Neural progenitor cell (in vitro differentiated cells): ENCODE measurements around the gene GPR84. TPM values are rescaled to one million over a fixed set of nuclear protein-coding genes. Genes with fewer than 3 reads are reported as not detected.

Experiments
- DNase-seq: peaks from one replicate; pipeline ENCODE4 v3.0.0-alpha.2; 2016; ENCODE audit warnings: low spot score
- H2AFZ ChIP-seq: fragments of 200-600 bp; sonication (generic); replicated peaks from 2 replicates; pipeline ENCODE4 v1.6.1; 2016; ENCODE audit warnings: antibody characterized with exemption
- H3F3A ChIP-seq: fragments of 200-600 bp; sonication (generic); 2 replicates; pipeline ENCODE4 v1.6.1; 2016; ENCODE audit warnings: antibody characterized with exemption, low read depth
- H3K27ac ChIP-seq: fragments of 200-600 bp; sonication (generic); 2 replicates; pipeline ENCODE4 v1.5.1; 2016; ENCODE audit warnings: mild to moderate bottlenecking
- H3K27me3 ChIP-seq: fragments of 200-600 bp; sonication (generic); 2 replicates; pipeline ENCODE4 v1.6.1; 2016; ENCODE audit warnings: mild to moderate bottlenecking, moderate library complexity
- H3K36me3 ChIP-seq: fragments of 200-600 bp; sonication (generic); 2 replicates; pipeline ENCODE4 v1.5.1; 2016
- H3K4me1 ChIP-seq: fragments of 200-600 bp; sonication (generic); 2 replicates; pipeline ENCODE4 v1.6.1; 2016; ENCODE audit warnings: mixed run types
- H3K4me2 ChIP-seq: fragments of 200-600 bp; sonication (generic); 2 replicates; pipeline ENCODE4 v1.6.1; 2016
- H3K4me3 ChIP-seq: fragments of 200-600 bp; sonication (generic); 2 replicates; pipeline ENCODE4 v1.5.1; 2016
- H3K79me2 ChIP-seq: fragments of 200-600 bp; sonication (generic); 2 replicates; pipeline ENCODE4 v1.6.1; 2016; ENCODE audit warnings: low read depth
- H3K9ac ChIP-seq: fragments of 200-600 bp; sonication (generic); 2 replicates; pipeline ENCODE4 v1.6.1; 2016
- H3K9me3 ChIP-seq: fragments of 200-600 bp; sonication (generic); 2 replicates; pipeline ENCODE4 v1.5.1; 2016; ENCODE audit warnings: low read depth
- H4K20me1 ChIP-seq: fragments of 200-600 bp; sonication (generic); 2 replicates; pipeline ENCODE4 v1.6.1; 2016; ENCODE audit warnings: low read depth
- H3K27ac Mint-ChIP-seq: 3 replicates; pipeline ENCODE4 v1.8.0; 2021; ENCODE audit warnings: mixed read lengths
- H3K27me3 Mint-ChIP-seq: 2 replicates; pipeline ENCODE4 v1.8.0; 2022; ENCODE audit warnings: low read depth, mild to moderate bottlenecking, inconsistent platforms, moderate library complexity, mixed read lengths; ENCODE audit not compliant: insufficient read depth
- H3K36me3 Mint-ChIP-seq: 3 replicates; pipeline ENCODE4 v1.8.0; 2021; ENCODE audit warnings: mixed read lengths
- H3K4me1 Mint-ChIP-seq: 3 replicates; pipeline ENCODE4 v1.8.0; 2021; ENCODE audit warnings: mixed read lengths
- H3K4me3 Mint-ChIP-seq: 3 replicates; pipeline ENCODE4 v1.8.0; 2021; ENCODE audit warnings: mild to moderate bottlenecking, moderate library complexity, mixed read lengths
- H3K9me3 Mint-ChIP-seq: 3 replicates; pipeline ENCODE4 v1.8.0; 2020; ENCODE audit warnings: mixed read lengths
- CTCF ChIP-seq: fragments of 200-600 bp; sonication (generic); IDR thresholded peaks from 2 replicates; pipeline ENCODE4 v1.5.1; 2017; ENCODE audit warnings: antibody characterized with exemption, mild to moderate bottlenecking
- EZH2 ChIP-seq: fragments of 200-600 bp; sonication (generic); IDR thresholded peaks from 2 replicates; pipeline ENCODE4 v1.6.1; 2017; ENCODE audit warnings: antibody characterized with exemption, mild to moderate bottlenecking, moderate library complexity
- EZH2phosphoT487 ChIP-seq: fragments of 200-600 bp; sonication (generic); IDR thresholded peaks from 2 replicates; pipeline ENCODE4 v1.6.1; 2017; ENCODE audit warnings: antibody characterized with exemption
- microRNA counts: library from miRNA; unstranded; fragments of <30 nt; microRNA quantifications from one replicate; lab custom pipeline; 2016
- microRNA-seq: library from miRNA; unstranded; fragments of <30 nt; microRNA quantifications from one replicate; pipeline ENCODE4, GENCODE V29; 2016
- small RNA-seq: library from RNA; depleted of rRNA; stranded (forward); fragments of <200 nt; gene quantifications from one replicate; pipeline ENCODE3, GENCODE V24; 2015
- total RNA-seq: library from RNA; depleted of rRNA; stranded (reverse); fragments of >200 nt; gene quantifications from 2 replicates; pipeline ENCODE4 v1.2.3, GENCODE V29; 2015; ENCODE audit warnings: low replicate concordance

GPR84 gene
- total RNA-seq, 1 donor from 2014 or later = not detected

- Mint-ChIP-seq H3K27ac (no peak overlapping the region), H3K27me3 (peaks cover 7% of the 10 kb centered on the region), H3K36me3 (no peaks in the 10 kb centered on the region), H3K9me3 (no peaks in the 10 kb centered on the region), H3K4me3 (no peak overlapping the region), H3K4me1 (peaks cover 13% of the 10 kb centered on the region)
- Histone ChIP-seq H3K79me2 (peaks cover 14% of the 10 kb centered on the region), H4K20me1 (no peaks in the 10 kb centered on the region), H3F3A (peaks cover 11% of the 10 kb centered on the region), H3K4me2 (no peak overlapping the region), H2AFZ (no peak overlapping the region), H3K27ac (no peak overlapping the region), H3K4me1 (peaks cover 3% of the 10 kb centered on the region), H3K4me3 (no peak overlapping the region), H3K27me3 (no peaks in the 10 kb centered on the region), H3K36me3 (no peaks in the 10 kb centered on the region), H3K9me3 (no peaks in the 10 kb centered on the region), H3K9ac (no peak overlapping the region)
- no peak for DNase-seq
- no peak for TF ChIP-seq EZH2phosphoT487
- TF ChIP-seq EZH2 = no peak
- no peak for TF ChIP-seq CTCF
Observed at GRCh38 chr12:54321363-54321762, 42.9 kb downstream of the GPR84 start.

MicroRNAs encoded within 50 kb of the gene (microRNA counts, 767-probe panel; counts per million panel counts)
- 8,911 counts per million, percentile 95 among the panel's probes with 10 or more counts for microRNA hsa-miR-148b-3p (lab: Ali Mortazavi, UCI)

Small RNA genes within 50 kb of the gene (microRNA-seq; reads per million reads assigned to microRNA genes)
- 61.5 reads per million, percentile 70 among the genes with 10 or more reads in this experiment for gene MIR148B

Small RNA genes within 50 kb of the gene (small RNA-seq; reads per million reads assigned to genes)
- gene MIR148B (16.3 reads per million, percentile 96 among the genes with 10 or more reads in this experiment), gene RN7SL744P (not detected), gene RNU6-950P (not detected)

Other genes with a start within 250 kb of the GPR84 start
- 42.9 and 49.4 TPM in 2 replicates for gene SMUG1, start 175.5 kb downstream of the GPR84 start, total RNA-seq
- gene CBX5, start 84.4 kb downstream of the GPR84 start, total RNA-seq = 232 and 288 TPM in 2 replicates
- 1,779 and 2,341 TPM in 2 replicates for gene HNRNPA1, start 83.8 kb downstream of the GPR84 start, total RNA-seq
- 2.8 and 4.3 TPM in 2 replicates for gene NFE2, start 63.5 kb downstream of the GPR84 start, total RNA-seq
- gene COPZ1, start 39.4 kb downstream of the GPR84 start, total RNA-seq = 197 and 219 TPM in 2 replicates
- gene ZNF385A, start 20.2 kb upstream of the GPR84 start, total RNA-seq = 6.2 and 7.2 TPM in 2 replicates
- gene ITGA5, start 54.8 kb upstream of the GPR84 start, total RNA-seq = 37.7 and 70.8 TPM in 2 replicates
- gene GTSF1, start 109.1 kb upstream of the GPR84 start, total RNA-seq = not detected in 2 replicates
- gene NCKAP1L, start 133.3 kb upstream of the GPR84 start, total RNA-seq = 0.43 and 2.1 TPM in 2 replicates
- 1.5 and 5.3 TPM in 2 replicates for gene PDE1B, start 185.1 kb upstream of the GPR84 start, total RNA-seq
- 2.3 and 3.8 TPM in 2 replicates for gene PPP1R1A, start 224.2 kb upstream of the GPR84 start, total RNA-seq